Endothelial cell of umbilical vein (primary cell): ENCODE results near the gene CHMP3. TPM values are rescaled to one million over a fixed set of nuclear protein-coding genes. Genes with fewer than 3 reads are reported as not detected.

ENCODE experiments used
- BruUV-seq: library from RNA; stranded (reverse); fragments of 400-500 nt; replicated peaks from 2 replicates; lab custom pipeline; 2021; lab: Mats Ljungman, UMichigan
- CTCF ChIA-PET: fragments of 300-600, 350-600 bp; sonication (Branson Sonifier 250); formaldehyde crosslinking; loops from one replicate; lab custom pipeline; 2021; ENCODE audit warnings: antibody characterized with exemption, inconsistent platforms; lab: Charles Lee
- POLR2A ChIA-PET: fragments of 300-600, 350-600 bp; sonication (Branson Sonifier 250); formaldehyde crosslinking; loops from one replicate; lab custom pipeline; 2021; ENCODE audit warnings: antibody characterized with exemption, inconsistent platforms; lab: Charles Lee
- DNase-seq: peaks from one replicate; pipeline ENCODE4 v3.0.0-alpha.2; 2011; ENCODE audit warnings: low read depth, low spot score
- FAIRE-seq: peaks from 2 replicates; lab custom pipeline; 2011; peaks lifted over from hg19 to GRCh38; lab: Jason Lieb, UNC
- H2AFZ ChIP-seq: 2 replicates; pipeline ENCODE4 v1.6.0; 2012; ENCODE audit warnings: low read depth, low read length, control low read depth, inconsistent platforms
- H3K27ac ChIP-seq: 2 replicates; pipeline ENCODE4 v1.5.1; 2011; ENCODE audit warnings: low read depth, mild to moderate bottlenecking, control low read depth, low read length, moderate library complexity; ENCODE audit not compliant: insufficient read depth
- H3K27me3 ChIP-seq, 2 experiments: 2 replicates each; pipeline versions ENCODE4 v1.6.0 to v1.6.1; 2011; ENCODE audit warnings: low read length in 2 of 2, mixed read lengths in 1 of 2; ENCODE audit not compliant: control insufficient read depth in 2 of 2, insufficient read depth in 2 of 2
- H3K36me3 ChIP-seq, 2 experiments: 2 replicates in 1 of 2; 3 replicates in 1 of 2; pipeline ENCODE4 v1.5.1; 2011; ENCODE audit warnings: low read length in 2 of 2, mild to moderate bottlenecking in 1 of 2, moderate library complexity in 1 of 2; ENCODE audit not compliant: control insufficient read depth in 2 of 2, insufficient read depth in 2 of 2; ENCODE audit errors: extremely low read depth in 1 of 2
- H3K4me1 ChIP-seq: 3 replicates; pipeline ENCODE4 v1.5.1; 2011; ENCODE audit warnings: mild to moderate bottlenecking, low read length; ENCODE audit not compliant: control insufficient read depth, insufficient read depth; ENCODE audit errors: extremely low read depth
- H3K4me2 ChIP-seq: 2 replicates; pipeline ENCODE4 v1.6.1; 2011; ENCODE audit warnings: low read length, control low read depth, mixed read lengths; ENCODE audit not compliant: insufficient read depth
- H3K4me3 ChIP-seq, 3 experiments: fragments of 200-600 bp in 1 of 3; sonication (generic), shearing (Covaris generic) in 1 of 3; replicated peaks in 1 of 3; 2 replicates each; pipeline ENCODE4 v1.5.1; 2011 to 2016; ENCODE audit warnings: control low read depth in 3 of 3, low read length in 3 of 3, mild to moderate bottlenecking in 2 of 3, inconsistent platforms in 1 of 3, low read depth in 1 of 3, moderate library complexity in 1 of 3; ENCODE audit not compliant: insufficient read depth in 1 of 3
- H3K79me2 ChIP-seq: 2 replicates; pipeline ENCODE4 v1.6.0; 2012; ENCODE audit warnings: low read length, inconsistent platforms; ENCODE audit not compliant: control insufficient read depth, insufficient read depth
- H3K9ac ChIP-seq: replicated peaks from 2 replicates; pipeline ENCODE3; 2011; ENCODE audit warnings: low read length, control low read depth; ENCODE audit not compliant: insufficient read depth; ENCODE audit errors: extremely low read depth
- H3K9me1 ChIP-seq: replicated peaks from 3 replicates; pipeline ENCODE4 v1.6.0; 2011; ENCODE audit warnings: mild to moderate bottlenecking, low read length; ENCODE audit not compliant: control insufficient read depth, insufficient read depth; ENCODE audit errors: extremely low read depth
- H3K9me3 ChIP-seq: replicated peaks from 2 replicates; pipeline ENCODE4 v1.5.1; 2012; ENCODE audit warnings: low read length, inconsistent platforms; ENCODE audit not compliant: control insufficient read depth, insufficient read depth
- H4K20me1 ChIP-seq: replicated peaks from 2 replicates; pipeline ENCODE3; 2011; ENCODE audit warnings: mild to moderate bottlenecking, low read length; ENCODE audit not compliant: control insufficient read depth, insufficient read depth; ENCODE audit errors: extremely low read depth
- CTCF ChIP-seq, 2 donors: IDR thresholded peaks; 1 replicate in 1 of 2; 2 replicates in 1 of 2; pipeline ENCODE4 v1.5.1; 2011; ENCODE audit warnings: low read length in 2 of 2, mild to moderate bottlenecking in 2 of 2, moderate library complexity in 2 of 2, control low read depth in 1 of 2, inconsistent platforms in 1 of 2, low read depth in 1 of 2; ENCODE audit not compliant: insufficient read depth in 1 of 2; ENCODE audit errors: extremely low read depth in 1 of 2
- EZH2 ChIP-seq: IDR thresholded peaks from 2 replicates; pipeline ENCODE4 v1.6.1; 2012; ENCODE audit warnings: borderline replicate concordance, low read depth, mild to moderate bottlenecking, moderate library complexity, low read length, inconsistent platforms; ENCODE audit not compliant: severe bottlenecking
- FOS ChIP-seq: IDR thresholded peaks from 2 replicates; pipeline ENCODE4 v1.6.1; 2011; ENCODE audit warnings: mild to moderate bottlenecking, low read length, moderate library complexity, borderline replicate concordance; ENCODE audit not compliant: insufficient read depth
- GATA2 ChIP-seq: IDR thresholded peaks from 2 replicates; pipeline ENCODE4 v1.7.0; 2011; ENCODE audit warnings: low read depth, mild to moderate bottlenecking, moderate library complexity, mixed read lengths, low read length; ENCODE audit not compliant: insufficient read length, insufficient read depth
- JUN ChIP-seq: IDR thresholded peaks from 2 replicates; pipeline ENCODE4 v1.6.1; 2011; ENCODE audit warnings: borderline replicate concordance, low read depth; ENCODE audit not compliant: insufficient read length, insufficient read depth
- MAX ChIP-seq: IDR thresholded peaks from 2 replicates; pipeline ENCODE4 v1.6.1; 2011; ENCODE audit not compliant: insufficient read depth, insufficient read length
- MYC ChIP-seq: IDR thresholded peaks from one replicate; pipeline ENCODE4 v1.6.1; 2011; ENCODE audit warnings: mild to moderate bottlenecking, low read depth, low read length
- POLR2A ChIP-seq: IDR thresholded peaks from 2 replicates; pipeline ENCODE4 v1.6.1; 2012; ENCODE audit warnings: low read depth, mild to moderate bottlenecking, control low read depth, low read length
- POLR2AphosphoS5 ChIP-seq: IDR thresholded peaks from 2 replicates; pipeline ENCODE4 v1.6.1; 2012; ENCODE audit warnings: low read depth, mild to moderate bottlenecking, control low read depth, low read length, moderate library complexity; ENCODE audit not compliant: insufficient read depth
- dilution Hi-C: fragments of 300-500 bp; cut with MboI; formaldehyde crosslinking; loops from one replicate; pipeline ENCODE4 v1.15.0; 2019; ENCODE audit warnings: low sequenced_read_pairs; ENCODE audit not compliant: extremely low pct_ligation_motif_present
- intact Hi-C: fragments of 100-400 bp; cut with micrococcal nuclease; formaldehyde crosslinking; loops from one replicate; pipeline ENCODE4 v1.10.0; 2022
- polyA plus RNA-seq, 4 experiments: library from polyadenylated mRNA; depleted of rRNA in 3 of 4; stranded (reverse) in 3 of 4; unstranded in 1 of 4; fragments of >200 nt; gene quantifications; 2 replicates each; pipeline versions ENCODE4 v1.2.1 to v1.2.3, GENCODE V29; 2011 to 2012; ENCODE audit warnings: missing spikeins in 1 of 4
- total RNA-seq: library from RNA; stranded (reverse); gene quantifications from 2 replicates; pipeline ENCODE4 v1.2.3, GENCODE V29; 2021

CHMP3 gene
- total and polyA plus RNA-seq, 2 donors (not counting 3 experiments of a cell fraction or from before 2014, with no cell fraction given): 48.1 to 92.2 TPM

GRCh38 chr2:86557836-86558235, 5.4 kb downstream of the CHMP3 start:
- no peaks in the 10 kb centered on the region for H3K9me3 ChIP-seq
- H3K4me3 ChIP-seq: no peak overlapping the region
- H3K4me2 ChIP-seq: no peak overlapping the region
- ChIA-PET POLR2A (no interaction called here), CTCF (no interaction called here)
- H3K27ac ChIP-seq: no peak overlapping the region
- H3K4me1 ChIP-seq: peaks cover 6% of the 10 kb centered on the region
- BruUV-seq: no TSS peak
- H3K9me1 ChIP-seq: no peaks in the 10 kb centered on the region
- H3K9ac ChIP-seq: no peak overlapping the region
- no peaks in the 10 kb centered on the region for H3K27me3 ChIP-seq
- dilution Hi-C loops: no loop called here
- DNase-seq (no peak), FAIRE-seq (no peak)
- no peaks in the 10 kb centered on the region for H4K20me1 ChIP-seq
- peaks cover 63% of the 10 kb centered on the region for H3K79me2 ChIP-seq
- no peak overlapping the region for H2AFZ ChIP-seq
- no peaks in the 10 kb centered on the region for H3K36me3 ChIP-seq
- TF ChIP-seq MYC (no peak), POLR2AphosphoS5 (no peak), POLR2A (no peak), FOS (peak; percentile 8), JUN (no peak), EZH2 (no peak), CTCF (IDR thresholded peaks at IDR 0.05; ENCODE audit: extremely low read depth in 1 of 2, insufficient read depth in 1 of 2, low read depth in 1 of 2, low read length in 2 of 2) (no peak), MAX (no peak), GATA2 (no peak)
- intact Hi-C loops: no loop called here
